HCT116 (cell line): ENCODE measurements around the gene MEAK7. TPM values are rescaled to one million over a fixed set of nuclear protein-coding genes. Genes with fewer than 3 reads are reported as not detected.

Experiments
- ATAC-seq: fragments of 200-7000 bp; cut with Tn5 transposase; 2 replicates; pipeline ENCODE4 v1.9.1; 2020; ENCODE audit warnings: mild to moderate bottlenecking, moderate library complexity
- BruUV-seq: library from RNA; stranded (reverse); fragments of 400-500 nt; replicated peaks from 2 replicates; lab custom pipeline; 2021; lab: Mats Ljungman, UMichigan
- CTCF ChIA-PET: fragments of 300-600 bp; sonication (Branson Sonifier 250); formaldehyde crosslinking; loops from one replicate; lab custom pipeline; 2021; ENCODE audit warnings: antibody characterized with exemption; lab: Charles Lee
- POLR2A ChIA-PET: fragments of 300-600, 350-600 bp; sonication (Branson Sonifier 250); formaldehyde crosslinking; loops from one replicate; lab custom pipeline; 2021; ENCODE audit warnings: antibody characterized with exemption; lab: Charles Lee
- RAD21 ChIA-PET, 2 experiments: fragments of 300-600 bp; sonication (Branson Sonifier 250); formaldehyde crosslinking; loops; one replicate each; lab custom pipeline; 2023; ENCODE audit warnings: low total read pairs in 2 of 2; ENCODE audit not compliant: uncharacterized antibody in 2 of 2, unreplicated experiment in 2 of 2, low non-redundant PET in 1 of 2; lab: Charles Lee
- DNase-seq: peaks from one replicate; pipeline ENCODE4 v3.0.0-alpha.2; 2010; ENCODE audit warnings: low read depth, low spot score
- H2AFZ ChIP-seq: fragments of 200-600 bp; shearing (Covaris generic), sonication (generic); 2 replicates; pipeline ENCODE4 v1.6.1; 2017; ENCODE audit warnings: low read depth, mixed run types, mixed read lengths, antibody characterized with exemption, low read length; ENCODE audit not compliant: poor library complexity, severe bottlenecking
- H3K27ac ChIP-seq: 2 replicates; pipeline ENCODE4 v1.5.1; 2012; ENCODE audit warnings: low read depth, low read length
- H3K27me3 ChIP-seq: fragments of 200-600 bp; sonication (generic); 2 replicates; pipeline ENCODE4 v1.6.1; 2016; ENCODE audit warnings: mixed run types, low read length, mixed read lengths; ENCODE audit not compliant: insufficient read depth
- H3K36me3 ChIP-seq, 2 experiments: fragments of 200-500 bp in 1 of 2; fragments of 200-600 bp in 1 of 2; sonication (Bioruptor generic) in 1 of 2; sonication (generic) in 1 of 2; 2 replicates each; pipeline versions ENCODE4 v1.5.1 to v1.6.1; 2014 to 2016; ENCODE audit warnings: low read length in 2 of 2, inconsistent platforms in 1 of 2, mixed read lengths in 1 of 2, mixed run types in 1 of 2; ENCODE audit not compliant: insufficient read depth in 2 of 2, control insufficient read depth in 1 of 2
- H3K4me1 ChIP-seq, 2 experiments: fragments of 200-600 bp in 1 of 2; sonication (generic) in 1 of 2; 2 replicates each; pipeline versions ENCODE4 v1.5.1 to v1.6.1; 2012 to 2017; ENCODE audit warnings: low read length in 2 of 2, inconsistent platforms in 1 of 2, mild to moderate bottlenecking in 1 of 2, mixed read lengths in 1 of 2, mixed run types in 1 of 2, moderate library complexity in 1 of 2; ENCODE audit not compliant: insufficient read depth in 2 of 2, control insufficient read depth in 1 of 2
- H3K4me2 ChIP-seq: fragments of 200-600 bp; sonication (generic); 2 replicates; pipeline ENCODE4 v1.6.1; 2017; ENCODE audit warnings: mixed run types, low read length, mixed read lengths
- H3K4me3 ChIP-seq, 2 experiments: fragments of 200-600 bp in 1 of 2; sonication (generic) in 1 of 2; replicated peaks in 1 of 2; 2 replicates each; pipeline ENCODE4 v1.5.1; 2011 to 2016; ENCODE audit warnings: low read length in 2 of 2, control low read depth in 1 of 2, low read depth in 1 of 2, mild to moderate bottlenecking in 1 of 2, mixed read lengths in 1 of 2, mixed run types in 1 of 2
- H3K79me2 ChIP-seq: fragments of 200-600 bp; sonication (generic); 2 replicates; pipeline ENCODE4 v1.6.1; 2017; ENCODE audit warnings: mild to moderate bottlenecking, mixed run types, low read length, moderate library complexity, mixed read lengths; ENCODE audit not compliant: insufficient read depth
- H3K9ac ChIP-seq: fragments of 200-600 bp; sonication (generic); 2 replicates; pipeline ENCODE4 v1.6.1; 2016; ENCODE audit warnings: low read length, mixed read lengths
- H3K9me2 ChIP-seq: fragments of 200-600 bp; sonication (generic), shearing (Covaris generic); 2 replicates; pipeline ENCODE4 v1.6.1; 2017; ENCODE audit warnings: mixed run types, mild to moderate bottlenecking, moderate library complexity; ENCODE audit not compliant: insufficient read depth
- H3K9me3 ChIP-seq, 2 experiments: fragments of 200-500 bp in 1 of 2; fragments of 200-600 bp in 1 of 2; sonication (Bioruptor generic) in 1 of 2; sonication (generic) in 1 of 2; 2 replicates each; pipeline ENCODE4 v1.6.1; 2014 to 2017; ENCODE audit warnings: low read length in 2 of 2, mixed read lengths in 2 of 2, inconsistent platforms in 1 of 2, low read depth in 1 of 2, mild to moderate bottlenecking in 1 of 2, mixed run types in 1 of 2, moderate library complexity in 1 of 2; ENCODE audit not compliant: control insufficient read depth in 1 of 2, insufficient read depth in 1 of 2
- H4K20me1 ChIP-seq: fragments of 200-600 bp; sonication (generic), shearing (Covaris generic); 2 replicates; pipeline ENCODE4 v1.6.1; 2017; ENCODE audit warnings: mixed run types, mild to moderate bottlenecking, moderate library complexity; ENCODE audit not compliant: insufficient read depth
- ATF3 ChIP-seq: IDR thresholded peaks from 2 replicates; pipeline ENCODE4 v1.6.1; 2012
- CTCF ChIP-seq, 3 experiments: fragments of 200-600 bp in 1 of 3; sonication (generic) in 1 of 3; IDR thresholded peaks in 2 of 3; conservative IDR thresholded peaks in 1 of 3; 2 replicates each; pipeline ENCODE4 v1.5.1; 2012 to 2017; ENCODE audit warnings: low read depth in 2 of 3, low read length in 2 of 3, antibody characterized with exemption in 1 of 3, borderline replicate concordance in 1 of 3, control low read depth in 1 of 3, mild to moderate bottlenecking in 1 of 3, mixed read lengths in 1 of 3, mixed run types in 1 of 3, moderate library complexity in 1 of 3; ENCODE audit not compliant: insufficient read depth in 1 of 3
- POLR2A ChIP-seq: IDR thresholded peaks from 2 replicates; pipeline ENCODE4 v1.7.0; 2011; ENCODE audit warnings: borderline replicate concordance; ENCODE audit not compliant: insufficient read depth, insufficient read length; ENCODE audit errors: extremely low read depth
- RAD21 ChIP-seq: IDR thresholded peaks from 2 replicates; pipeline ENCODE4 v1.6.1; 2012; ENCODE audit warnings: low read depth, mild to moderate bottlenecking
- intact Hi-C: fragments of 100-400 bp; cut with micrococcal nuclease; formaldehyde crosslinking; loops from 2 replicates; pipeline ENCODE4 v1.10.0; 2022
- total RNA-seq: library from RNA; stranded (reverse); gene quantifications from one replicate; pipeline ENCODE4 v1.2.1, GENCODE V29; 2021; ENCODE audit not compliant: unreplicated experiment

MEAK7 gene
- total RNA-seq, 1 experiment from 2014 or later, result 32.2 TPM

- TF ChIP-seq ATF3 (no peak), RAD21 (no peak)
Measured at GRCh38 chr16:84461413-84462295, 42.8 kb downstream of the MEAK7 start (continued).

GRCh38 chr16:84461029-84461412 lies 43.4 kb downstream of the MEAK7 start:
- ATAC-seq (no peak), DNase-seq (no peak)
- CTCF ChIA-PET, result no interaction called here
- TF ChIP-seq ATF3 (no peak), POLR2A (no peak), CTCF (IDR thresholded peaks at IDR 0.05 in 2 of 3, conservative IDR thresholded peaks at IDR 0.05 in 1 of 3; ENCODE audit: borderline replicate concordance in 1 of 3, insufficient read depth in 1 of 3, low read depth in 2 of 3, low read length in 2 of 3) (no peak)
- Histone ChIP-seq H3K9ac (no peak overlapping the region), H3K79me2 (no peaks in the 10 kb centered on the region), H2AFZ (no peak overlapping the region), H3K9me2 (no peaks in the 10 kb centered on the region), H3K9me3 (no peaks in the 10 kb centered on the region), H3K27ac (no peak overlapping the region), H3K36me3 (peaks cover 0 to 4% of the 10 kb centered on the region in 2 experiments; a peak in 2 of 4 replicates), H3K27me3 (no peaks in the 10 kb centered on the region), H3K4me1 (no peaks in the 10 kb centered on the region), H3K4me2 (no peak overlapping the region), H4K20me1 (no peaks in the 10 kb centered on the region), H3K4me3 (no peak overlapping the region)
- POLR2A ChIA-PET, result no interaction called here
- BruUV-seq, result no TSS peak
- RAD21 ChIA-PET, result no interaction called here
- intact Hi-C loops, result no loop called here
